B cell (primary cell): ENCODE measurements around the gene ZNF831.

Experiments used
- CTCF ChIP-seq: fragments of 200-600 bp; IDR thresholded peaks from one replicate; pipeline ENCODE4 v1.8.0; 2022; ENCODE audit warnings: antibody characterized with exemption, mild to moderate bottlenecking
- EZH2 ChIP-seq: IDR thresholded peaks from 2 replicates; pipeline ENCODE4 v1.6.1; 2012; ENCODE audit warnings: borderline replicate concordance, low read depth, mild to moderate bottlenecking, moderate library complexity, low read length; ENCODE audit not compliant: insufficient read depth, poor library complexity, severe bottlenecking

- TF ChIP-seq CTCF (no peak), EZH2 (no peak)
Observed at GRCh38 chr20:59152559-59153354, 10.9 kb upstream of the ZNF831 start.
